HCT116 (cell line): ENCODE data around the gene AVP.

ENCODE experiments used
- CEBPB ChIP-seq: IDR thresholded peaks from 2 replicates; pipeline ENCODE4 v1.6.1; 2012; ENCODE audit warnings: low read depth
- EGR1 ChIP-seq: IDR thresholded peaks from 2 replicates; pipeline ENCODE4 v1.6.1; 2012; ENCODE audit warnings: low read depth
- EZH2 ChIP-seq: fragments of 200-600 bp; sonication (generic); IDR thresholded peaks from 2 replicates; pipeline ENCODE4 v1.6.1; 2017; ENCODE audit warnings: antibody characterized with exemption, mixed run types
- EZH2phosphoT487 ChIP-seq: fragments of 200-600 bp; IDR thresholded peaks from 2 replicates; pipeline ENCODE4 v1.6.1; 2018; ENCODE audit warnings: antibody characterized with exemption, borderline replicate concordance
- JUND ChIP-seq: IDR thresholded peaks from 2 replicates; pipeline ENCODE4 v1.6.1; 2012
- POLR2A ChIP-seq: IDR thresholded peaks from 2 replicates; pipeline ENCODE4 v1.7.0; 2011; ENCODE audit warnings: borderline replicate concordance; ENCODE audit not compliant: insufficient read depth, insufficient read length; ENCODE audit errors: extremely low read depth
- POLR2AphosphoS5 ChIP-seq: IDR thresholded peaks from 2 replicates; pipeline ENCODE4 v1.6.1; 2011; ENCODE audit warnings: mild to moderate bottlenecking, low read depth, low read length, moderate library complexity
- RAD21 ChIP-seq: IDR thresholded peaks from 2 replicates; pipeline ENCODE4 v1.6.1; 2012; ENCODE audit warnings: low read depth, mild to moderate bottlenecking
- REST ChIP-seq: IDR thresholded peaks from 2 replicates; pipeline ENCODE4 v1.6.1; 2012; ENCODE audit warnings: low read depth
- SIN3A ChIP-seq: IDR thresholded peaks from 2 replicates; pipeline ENCODE4 v1.6.1; 2012; ENCODE audit warnings: low read depth
- YY1 ChIP-seq: IDR thresholded peaks from 2 replicates; pipeline ENCODE4 v1.6.1; 2011; ENCODE audit warnings: low read length, low read depth, moderate library complexity, mild to moderate bottlenecking; ENCODE audit not compliant: insufficient replicate concordance; ENCODE audit errors: extremely low read depth
- TF ChIP-seq, protein P1 (sequence below), 3 experiments: fragments of 200-600 bp in 1 of 3; sonication (generic) in 1 of 3; IDR thresholded peaks in 2 of 3; conservative IDR thresholded peaks in 1 of 3; 2 replicates each; pipeline ENCODE4 v1.5.1; 2012 to 2017; ENCODE audit warnings: low read depth in 2 of 3, low read length in 2 of 3, antibody characterized with exemption in 1 of 3, borderline replicate concordance in 1 of 3, control low read depth in 1 of 3, mild to moderate bottlenecking in 1 of 3, mixed read lengths in 1 of 3, mixed run types in 1 of 3, moderate library complexity in 1 of 3; ENCODE audit not compliant: insufficient read depth in 1 of 3

GRCh38 chr20:3094848-3095629 lies 10.5 kb upstream of the AVP start:
- no peak for TF ChIP-seq POLR2A
- TF ChIP-seq REST = no peak
- TF ChIP-seq CEBPB = no peak
- no peak for TF ChIP-seq POLR2AphosphoS5
- TF ChIP-seq, protein P1, sequence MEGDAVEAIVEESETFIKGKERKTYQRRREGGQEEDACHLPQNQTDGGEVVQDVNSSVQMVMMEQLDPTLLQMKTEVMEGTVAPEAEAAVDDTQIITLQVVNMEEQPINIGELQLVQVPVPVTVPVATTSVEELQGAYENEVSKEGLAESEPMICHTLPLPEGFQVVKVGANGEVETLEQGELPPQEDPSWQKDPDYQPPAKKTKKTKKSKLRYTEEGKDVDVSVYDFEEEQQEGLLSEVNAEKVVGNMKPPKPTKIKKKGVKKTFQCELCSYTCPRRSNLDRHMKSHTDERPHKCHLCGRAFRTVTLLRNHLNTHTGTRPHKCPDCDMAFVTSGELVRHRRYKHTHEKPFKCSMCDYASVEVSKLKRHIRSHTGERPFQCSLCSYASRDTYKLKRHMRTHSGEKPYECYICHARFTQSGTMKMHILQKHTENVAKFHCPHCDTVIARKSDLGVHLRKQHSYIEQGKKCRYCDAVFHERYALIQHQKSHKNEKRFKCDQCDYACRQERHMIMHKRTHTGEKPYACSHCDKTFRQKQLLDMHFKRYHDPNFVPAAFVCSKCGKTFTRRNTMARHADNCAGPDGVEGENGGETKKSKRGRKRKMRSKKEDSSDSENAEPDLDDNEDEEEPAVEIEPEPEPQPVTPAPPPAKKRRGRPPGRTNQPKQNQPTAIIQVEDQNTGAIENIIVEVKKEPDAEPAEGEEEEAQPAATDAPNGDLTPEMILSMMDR (IDR thresholded peaks at IDR 0.05 in 2 of 3, conservative IDR thresholded peaks at IDR 0.05 in 1 of 3; ENCODE audit: borderline replicate concordance in 1 of 3, insufficient read depth in 1 of 3, low read depth in 2 of 3, low read length in 2 of 3) = no peak
- TF ChIP-seq YY1 = no peak
- no peak for TF ChIP-seq SIN3A
- no peak for TF ChIP-seq EGR1
- no peak for TF ChIP-seq EZH2phosphoT487
- TF ChIP-seq EZH2 = no peak
- no peak for TF ChIP-seq RAD21
- TF ChIP-seq JUND = no peak
